Breast epithelium (tissue), 4 donors: Measurements from ENCODE around the gene PTPRF. TPM values are rescaled to one million over a fixed set of nuclear protein-coding genes. Genes with fewer than 3 reads are reported as not detected.

ENCODE experiments used
- DNase-seq, 2 donors: peaks; one replicate each; pipeline ENCODE4 v3.0.0-alpha.2; 2019; ENCODE audit warnings: low spot score in 2 of 2
- H3K27ac ChIP-seq, 2 donors: fragments of 200-600 bp; sonication (generic) in 1 of 2; one replicate each; pipeline ENCODE4 v1.5.1; 2016 to 2019; ENCODE audit warnings: mild to moderate bottlenecking in 1 of 2
- H3K27me3 ChIP-seq, 2 donors: fragments of 200-600 bp; sonication (generic) in 1 of 2; one replicate each; pipeline versions ENCODE4 v1.5.1 to v1.6.0; 2017 to 2019; ENCODE audit warnings: control low read depth in 1 of 2, mild to moderate bottlenecking in 1 of 2
- H3K36me3 ChIP-seq: fragments of 200-600 bp; one replicate; pipeline ENCODE4 v1.5.1; 2019
- H3K4me1 ChIP-seq, 2 donors: fragments of 200-600 bp; sonication (generic); one replicate each; pipeline ENCODE4 v1.5.1; 2016 to 2019; ENCODE audit warnings: control low read depth in 1 of 2
- H3K4me3 ChIP-seq, 3 donors: fragments of 200-600 bp; sonication (generic); 1 replicate in 2 of 3; 2 replicates in 1 of 3; pipeline ENCODE4 v1.5.1; 2016 to 2019; ENCODE audit warnings: mild to moderate bottlenecking in 3 of 3, moderate library complexity in 2 of 3
- H3K9me3 ChIP-seq, 2 donors: fragments of 200-600 bp; sonication (generic) in 1 of 2; one replicate each; pipeline ENCODE4 v1.5.1; 2016 to 2019; ENCODE audit warnings: control low read depth in 1 of 2
- CTCF ChIP-seq, 3 donors: fragments of 450-650 bp; IDR thresholded peaks; one replicate each; pipeline ENCODE4 v1.5.1; 2016 to 2017; ENCODE audit warnings: antibody characterized with exemption in 3 of 3, mild to moderate bottlenecking in 3 of 3, moderate library complexity in 3 of 3
- POLR2A ChIP-seq: fragments of 450-650 bp; IDR thresholded peaks from one replicate; pipeline ENCODE4 v1.6.1; 2016; ENCODE audit warnings: antibody characterized with exemption, mild to moderate bottlenecking, moderate library complexity
- POLR2AphosphoS5 ChIP-seq, 3 donors: sonication (generic); formaldehyde crosslinking; IDR thresholded peaks; one replicate each; pipeline ENCODE4 v1.6.1; 2017; ENCODE audit warnings: antibody characterized with exemption in 3 of 3
- intact Hi-C: fragments of 100-400 bp; cut with DNase I; formaldehyde crosslinking; loops from one replicate; pipeline ENCODE4 v1.15.1; 2023; ENCODE audit warnings: low total_unique reads
- total RNA-seq, 3 donors: library from RNA; depleted of rRNA; stranded (reverse); fragments of >200 nt; gene quantifications; one replicate each; pipeline ENCODE4 v1.1.0, GENCODE V29; 2016

Gene PTPRF
- total RNA-seq, 3 donors from 2014 or later: 109 to 149 (median 116) TPM

GRCh38 chr1:43503534-43503933, 27.1 kb upstream of the PTPRF start:
- no peaks in the 10 kb centered on the region for H3K4me1 ChIP-seq
- TF ChIP-seq POLR2AphosphoS5 (IDR thresholded peaks at IDR 0.05) (no peak), CTCF (IDR thresholded peaks at IDR 0.05) (no peak), POLR2A (no peak)
- no peak overlapping the region for H3K4me3 ChIP-seq
- intact Hi-C loops: no loop called here
- no peak overlapping the region for H3K27ac ChIP-seq
- no peaks in the 10 kb centered on the region for H3K9me3 ChIP-seq
- H3K36me3 ChIP-seq: no peaks in the 10 kb centered on the region
- DNase-seq: no peak
- H3K27me3 ChIP-seq: no peaks in the 10 kb centered on the region

- TF ChIP-seq POLR2A: no peak
- TF ChIP-seq POLR2AphosphoS5 (IDR thresholded peaks at IDR 0.05): no peak
- TF ChIP-seq CTCF (IDR thresholded peaks at IDR 0.05): no peak
- H3K9me3 ChIP-seq: no peaks in the 10 kb centered on the region
- no peaks in the 10 kb centered on the region for H3K36me3 ChIP-seq
- H3K27ac ChIP-seq: no peak overlapping the region
- no peak for DNase-seq
- intact Hi-C loops: no loop called here
- no peak overlapping the region for H3K4me3 ChIP-seq
- H3K4me1 ChIP-seq: no peaks in the 10 kb centered on the region
- no peaks in the 10 kb centered on the region for H3K27me3 ChIP-seq
Observed at GRCh38 chr1:43505077-43505780, 25.5 kb upstream of the PTPRF start.

- Histone ChIP-seq H3K4me3 (no peak overlapping the region), H3K4me1 (no peaks in the 10 kb centered on the region), H3K27ac (no peak overlapping the region), H3K27me3 (no peaks in the 10 kb centered on the region), H3K36me3 (no peaks in the 10 kb centered on the region), H3K9me3 (no peaks in the 10 kb centered on the region)
- intact Hi-C loops: no loop called here
- no peak for DNase-seq
- TF ChIP-seq POLR2A: no peak
- TF ChIP-seq POLR2AphosphoS5 (IDR thresholded peaks at IDR 0.05): no peak
- TF ChIP-seq CTCF (IDR thresholded peaks at IDR 0.05): no peak
Observed at GRCh38 chr1:43506233-43506632, 24.4 kb upstream of the PTPRF start.

- no peak for DNase-seq
- TF ChIP-seq CTCF (IDR thresholded peaks at IDR 0.05): no peak
- no peak for TF ChIP-seq POLR2AphosphoS5 (IDR thresholded peaks at IDR 0.05)
- no peak for TF ChIP-seq POLR2A
Observed at GRCh38 chr1:43507296-43508295, 23.1 kb upstream of the PTPRF start.

More at GRCh38 chr1:43507296-43508295, 23.1 kb upstream of the PTPRF start:
- no peaks in the 10 kb centered on the region for H3K36me3 ChIP-seq
- H3K27me3 ChIP-seq: no peaks in the 10 kb centered on the region
- H3K4me3 ChIP-seq: no peak overlapping the region
- no peaks in the 10 kb centered on the region for H3K4me1 ChIP-seq
- H3K27ac ChIP-seq: no peak overlapping the region
- intact Hi-C loops: no loop called here
- no peaks in the 10 kb centered on the region for H3K9me3 ChIP-seq
